Measurements from ENCODE around the gene AARS1.
"Not testable (repeated sequence)": the region's sequence is repeated elsewhere in the genome, so short reads cannot be mapped to it uniquely, and the experiment has no call there.

Gene AARS1

DNA sequence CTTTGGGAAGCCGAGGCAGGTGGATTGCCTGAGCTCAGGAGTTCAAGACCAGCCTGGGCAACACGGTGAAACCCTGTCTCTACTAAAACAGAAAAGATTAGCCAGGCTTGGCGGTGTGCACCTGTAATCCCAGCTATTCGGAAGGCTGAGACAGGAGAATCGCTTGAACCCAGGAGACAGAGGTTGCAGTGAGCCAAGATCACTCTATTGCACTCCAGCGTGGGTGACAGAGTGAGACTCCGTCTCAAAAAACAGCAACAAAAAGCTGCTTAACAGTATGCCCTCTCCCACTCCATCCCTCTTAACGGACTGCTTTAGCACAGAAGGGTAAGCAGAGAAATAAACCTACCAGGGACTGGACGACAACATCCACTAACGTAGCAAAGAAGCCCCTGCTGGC lies 21.4 kb downstream of the AARS1 start:
- H3K9me3 ChIP-seq (ENCODE audit: low read length); H3K9ac ChIP-seq (ENCODE audit: low read length): not testable (repeated sequence)
- peaks cover 72% of the 10 kb centered on the region for H3K36me3 ChIP-seq (ENCODE audit: insufficient read depth, low read length)

DNA sequence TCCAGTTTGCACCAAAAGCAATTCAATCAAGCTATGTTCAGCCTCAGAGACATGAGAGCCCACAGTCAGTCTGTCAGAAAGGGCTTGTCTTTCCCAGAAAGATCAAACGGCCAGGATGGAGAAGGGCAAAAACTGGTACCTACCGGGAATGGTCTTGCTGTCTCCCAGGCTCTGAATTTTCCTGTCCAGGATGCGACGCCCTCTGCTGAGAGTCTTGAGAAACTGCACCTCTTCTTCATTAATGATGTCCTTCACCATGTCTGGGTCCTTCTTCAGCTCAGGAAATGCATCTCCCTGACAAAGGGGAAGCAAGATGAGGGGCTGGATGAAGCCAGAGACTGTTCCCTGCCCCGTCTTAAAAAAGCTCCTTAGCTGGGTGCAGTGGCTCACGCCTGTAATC lies 21.8 kb downstream of the AARS1 start:
- Histone ChIP-seq H3K9me3 (ENCODE audit: low read length) (no peaks in the 10 kb centered on the region), H3K36me3 (ENCODE audit: insufficient read depth, low read length) (peaks cover 71% of the 10 kb centered on the region), H3K27me3 (ENCODE audit: control insufficient read depth in 1 of 2, insufficient read depth in 2 of 2, low read length in 2 of 2) (no peaks in the 10 kb centered on the region), H3K4me3 (ENCODE audit: low read depth in 1 of 2, low read length in 2 of 2) (no peak overlapping the region), H3K27ac (ENCODE audit: low read depth, low read length) (no peak overlapping the region), H3K4me1 (ENCODE audit: insufficient read depth, low read length) (no peaks in the 10 kb centered on the region), H3K9ac (ENCODE audit: low read length) (no peak overlapping the region)

More for the DNA sequence above, 21.4 kb downstream of the AARS1 start:
- not testable (repeated sequence) for H3K27me3 ChIP-seq (ENCODE audit: control insufficient read depth in 1 of 2, insufficient read depth in 2 of 2, low read length in 2 of 2); H3K27ac ChIP-seq (ENCODE audit: low read depth, low read length); H3K4me1 ChIP-seq (ENCODE audit: insufficient read depth, low read length); H3K4me3 ChIP-seq (ENCODE audit: low read depth in 1 of 2, low read length in 2 of 2)

DNA sequence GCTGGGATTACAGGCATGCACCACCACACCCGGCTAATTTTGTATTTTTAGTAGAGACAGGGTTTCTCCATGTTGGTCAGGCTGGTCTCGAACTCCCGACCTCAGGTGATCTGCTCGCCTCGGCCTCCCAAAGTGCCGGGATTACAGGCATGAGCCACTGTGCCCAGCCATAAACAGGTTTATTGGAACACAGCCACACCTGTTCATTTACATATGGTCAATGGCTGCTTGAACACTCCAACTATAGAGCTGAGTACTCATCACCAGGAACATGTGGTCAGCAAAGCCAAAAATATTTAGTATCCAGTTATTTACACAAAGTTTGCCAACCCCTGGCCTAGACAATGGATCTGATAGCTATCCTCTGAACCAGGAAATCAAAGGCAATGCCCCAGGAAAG lies 29.4 kb downstream of the AARS1 start:
- not testable (repeated sequence) for H3K4me1 ChIP-seq (ENCODE audit: insufficient read depth, low read length); H3K9me3 ChIP-seq (ENCODE audit: low read length); H3K4me3 ChIP-seq (ENCODE audit: low read depth in 1 of 2, low read length in 2 of 2); H3K27ac ChIP-seq (ENCODE audit: low read depth, low read length); H3K9ac ChIP-seq (ENCODE audit: low read length); H3K27me3 ChIP-seq (ENCODE audit: control insufficient read depth in 1 of 2, insufficient read depth in 2 of 2, low read length in 2 of 2)
- peaks cover 83% of the 10 kb centered on the region for H3K36me3 ChIP-seq (ENCODE audit: insufficient read depth, low read length)

DNA sequence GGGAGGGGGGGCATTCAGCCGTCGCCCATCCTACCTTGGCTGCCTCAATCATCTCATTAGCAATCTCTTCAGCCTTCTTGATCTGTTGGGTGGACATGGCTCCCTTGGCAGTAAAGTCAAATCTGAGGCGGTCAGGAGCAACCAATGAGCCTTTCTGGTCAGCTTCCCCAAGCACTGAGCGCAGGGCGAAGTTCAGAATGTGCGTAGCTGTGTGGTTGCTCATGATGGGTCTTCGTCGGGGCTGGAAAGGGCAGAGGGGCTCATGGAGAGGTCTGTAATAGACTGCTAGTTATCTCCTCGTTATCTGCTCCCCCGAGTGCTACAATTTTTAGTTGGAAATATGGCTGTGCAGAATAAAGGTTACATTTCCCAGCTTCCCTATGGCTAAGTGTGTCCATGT lies 30.4 kb downstream of the AARS1 start:
- peaks cover 86% of the 10 kb centered on the region for H3K36me3 ChIP-seq (ENCODE audit: insufficient read depth, low read length)
- H3K9ac ChIP-seq (ENCODE audit: low read length) = no peak overlapping the region
- H3K9me3 ChIP-seq (ENCODE audit: low read length) = no peaks in the 10 kb centered on the region
- H3K4me1 ChIP-seq (ENCODE audit: insufficient read depth, low read length) = no peaks in the 10 kb centered on the region
- no peak overlapping the region for H3K27ac ChIP-seq (ENCODE audit: low read depth, low read length)
- H3K27me3 ChIP-seq (ENCODE audit: control insufficient read depth in 1 of 2, insufficient read depth in 2 of 2, low read length in 2 of 2) = no peaks in the 10 kb centered on the region
- no peak overlapping the region for H3K4me3 ChIP-seq (ENCODE audit: low read depth in 1 of 2, low read length in 2 of 2)

DNA sequence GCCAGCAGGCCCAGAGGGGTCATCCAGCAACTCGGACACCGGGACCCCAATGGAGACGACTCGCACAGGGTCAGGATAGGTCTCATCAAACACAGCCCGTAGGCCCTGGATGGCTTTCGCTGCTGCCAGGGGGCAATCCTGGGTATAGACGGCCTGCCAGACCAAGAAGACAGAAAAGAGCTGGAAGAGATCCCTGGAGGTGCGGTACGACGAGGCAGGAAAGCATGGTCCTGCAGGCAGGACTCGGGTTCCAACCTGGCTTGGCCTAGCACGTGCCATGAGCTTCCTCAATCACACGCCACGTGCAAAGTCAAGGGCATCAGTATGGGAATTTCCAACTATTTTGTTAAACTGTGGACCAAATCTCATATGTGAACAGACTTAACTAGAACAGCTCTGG lies 31.2 kb downstream of the AARS1 start:
- Histone ChIP-seq H3K4me1 (ENCODE audit: insufficient read depth, low read length) (no peaks in the 10 kb centered on the region), H3K27me3 (ENCODE audit: control insufficient read depth in 1 of 2, insufficient read depth in 2 of 2, low read length in 2 of 2) (no peaks in the 10 kb centered on the region), H3K36me3 (ENCODE audit: insufficient read depth, low read length) (peaks cover 87% of the 10 kb centered on the region), H3K9ac (ENCODE audit: low read length) (no peak overlapping the region), H3K9me3 (ENCODE audit: low read length) (no peaks in the 10 kb centered on the region), H3K27ac (ENCODE audit: low read depth, low read length) (no peak overlapping the region), H3K4me3 (ENCODE audit: low read depth in 1 of 2, low read length in 2 of 2) (no peak overlapping the region)

DNA sequence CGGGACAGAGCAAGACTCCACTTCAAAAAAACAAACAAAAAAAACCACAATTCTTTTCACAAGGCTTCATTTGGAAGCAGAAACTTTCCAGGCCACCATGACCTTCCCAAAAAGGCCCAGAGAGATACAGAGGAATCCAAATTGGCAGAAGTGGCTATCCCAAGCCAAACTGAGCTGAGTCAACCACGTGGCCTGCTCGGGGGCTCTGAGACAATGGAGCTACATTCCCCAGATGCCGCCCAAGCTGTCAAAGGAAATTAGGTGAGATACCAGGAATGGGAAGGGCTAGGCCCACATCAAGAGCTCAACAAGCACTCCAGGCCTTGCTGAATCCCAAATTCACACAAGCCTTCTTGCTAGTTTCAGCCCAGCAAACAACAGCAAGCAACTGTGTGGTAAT lies 31.9 kb downstream of the AARS1 start:
- Histone ChIP-seq H3K4me1 (ENCODE audit: insufficient read depth, low read length) (no peaks in the 10 kb centered on the region), H3K36me3 (ENCODE audit: insufficient read depth, low read length) (peaks cover 89% of the 10 kb centered on the region), H3K4me3 (ENCODE audit: low read depth in 1 of 2, low read length in 2 of 2) (no peak overlapping the region), H3K9me3 (ENCODE audit: low read length) (no peaks in the 10 kb centered on the region), H3K27ac (ENCODE audit: low read depth, low read length) (no peak overlapping the region), H3K9ac (ENCODE audit: low read length) (no peak overlapping the region), H3K27me3 (ENCODE audit: control insufficient read depth in 1 of 2, insufficient read depth in 2 of 2, low read length in 2 of 2) (no peaks in the 10 kb centered on the region)

DNA sequence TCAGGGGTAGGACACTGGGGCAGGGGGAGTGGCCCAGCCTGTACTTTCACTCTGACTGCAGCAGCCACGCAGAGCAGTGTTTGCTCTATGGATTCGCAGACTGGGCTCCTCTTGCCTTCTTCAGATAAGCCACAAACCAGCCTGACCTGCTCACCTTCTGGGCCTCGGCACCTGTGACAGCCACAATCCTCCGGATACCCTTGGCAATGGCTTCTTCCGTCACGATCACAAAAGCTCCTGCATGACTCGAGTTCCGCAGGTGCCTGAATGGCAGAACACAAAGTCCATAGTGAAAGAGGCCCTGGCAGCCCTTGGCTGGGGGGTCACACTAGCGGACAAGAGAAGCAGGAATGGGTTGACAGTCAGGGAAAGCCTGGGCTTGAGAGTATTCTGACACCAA lies 33.7 kb downstream of the AARS1 start:
- H3K4me1 ChIP-seq (ENCODE audit: insufficient read depth, low read length) = no peaks in the 10 kb centered on the region
- no peak overlapping the region for H3K4me3 ChIP-seq (ENCODE audit: low read depth in 1 of 2, low read length in 2 of 2)
- H3K36me3 ChIP-seq (ENCODE audit: insufficient read depth, low read length) = peaks cover 78% of the 10 kb centered on the region
- H3K27ac ChIP-seq (ENCODE audit: low read depth, low read length) = no peak overlapping the region
- no peaks in the 10 kb centered on the region for H3K27me3 ChIP-seq (ENCODE audit: control insufficient read depth in 1 of 2, insufficient read depth in 2 of 2, low read length in 2 of 2)
- H3K9me3 ChIP-seq (ENCODE audit: low read length) = no peaks in the 10 kb centered on the region
- H3K9ac ChIP-seq (ENCODE audit: low read length) = no peak overlapping the region

DNA sequence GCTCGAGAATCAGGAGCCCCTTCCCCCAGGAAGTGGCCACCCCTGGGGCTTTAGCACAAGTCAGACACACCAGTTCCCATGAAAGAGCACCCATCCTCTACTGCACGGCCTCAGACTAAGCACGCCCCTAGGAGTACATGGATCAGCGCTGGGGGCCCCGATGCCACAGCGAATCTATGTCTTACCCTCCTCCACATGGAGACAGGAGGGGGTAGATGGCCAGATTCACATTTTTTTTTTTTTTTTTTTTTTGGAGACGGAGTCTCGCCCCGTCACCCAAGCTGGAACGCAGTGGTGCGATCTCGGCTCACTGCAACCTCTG lies 34.4 kb downstream of the AARS1 start:
- no peak overlapping the region for H3K9ac ChIP-seq (ENCODE audit: low read length)
- no peaks in the 10 kb centered on the region for H3K27me3 ChIP-seq (ENCODE audit: control insufficient read depth in 1 of 2, insufficient read depth in 2 of 2, low read length in 2 of 2)
- H3K36me3 ChIP-seq (ENCODE audit: insufficient read depth, low read length) = peaks cover 71% of the 10 kb centered on the region
- no peak overlapping the region for H3K4me3 ChIP-seq (ENCODE audit: low read depth in 1 of 2, low read length in 2 of 2)
- no peak overlapping the region for H3K27ac ChIP-seq (ENCODE audit: low read depth, low read length)
- no peaks in the 10 kb centered on the region for H3K9me3 ChIP-seq (ENCODE audit: low read length)
- H3K4me1 ChIP-seq (ENCODE audit: insufficient read depth, low read length) = peaks cover 4% of the 10 kb centered on the region

DNA sequence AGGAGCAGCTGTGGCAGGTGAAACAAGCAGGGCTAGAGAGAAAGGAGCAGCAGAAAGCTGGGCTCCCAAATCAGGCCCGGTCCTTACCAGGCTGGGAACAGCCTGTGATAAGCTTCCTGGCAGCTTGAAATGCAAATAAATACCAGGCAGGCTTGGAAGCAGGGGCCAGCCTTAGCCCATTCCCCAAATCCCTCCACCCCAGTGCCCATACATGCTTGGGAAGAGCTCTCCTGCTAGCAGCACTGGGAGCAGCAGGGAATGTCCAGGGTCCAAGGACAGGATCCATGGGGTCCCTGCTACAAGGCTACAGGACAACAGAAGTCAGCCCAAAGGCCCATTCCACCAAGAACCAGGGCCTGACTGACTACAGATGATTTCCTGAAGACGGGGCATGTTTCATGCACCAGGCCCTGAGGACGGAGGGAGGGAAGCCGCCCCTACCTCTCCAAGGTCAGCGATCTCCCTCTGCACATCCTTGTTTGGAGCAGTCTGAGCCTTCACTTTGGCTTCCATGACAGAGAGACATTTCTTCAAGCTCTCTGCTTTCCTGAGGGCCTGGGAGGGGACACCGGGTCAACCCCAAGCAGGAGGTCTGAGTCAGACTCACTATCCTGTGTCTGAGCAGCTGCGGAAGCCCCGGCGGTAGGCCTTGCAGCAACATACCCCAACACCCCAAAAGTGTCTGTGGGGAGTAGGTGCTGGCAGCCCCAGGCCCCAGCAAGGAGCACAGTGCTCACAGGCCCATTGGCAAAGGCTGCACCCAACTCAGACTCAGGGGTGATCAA lies 34.9 kb downstream of the AARS1 start:
- Histone ChIP-seq H3K9ac (ENCODE audit: low read length) (no peak overlapping the region), H3K36me3 (ENCODE audit: insufficient read depth, low read length) (peaks cover 68% of the 10 kb centered on the region), H3K9me3 (ENCODE audit: low read length) (no peaks in the 10 kb centered on the region), H3K4me1 (ENCODE audit: insufficient read depth, low read length) (peaks cover 7% of the 10 kb centered on the region), H3K4me3 (ENCODE audit: low read depth in 1 of 2, low read length in 2 of 2) (no peak overlapping the region), H3K27me3 (ENCODE audit: control insufficient read depth in 1 of 2, insufficient read depth in 2 of 2, low read length in 2 of 2) (no peaks in the 10 kb centered on the region), H3K27ac (ENCODE audit: low read depth, low read length) (no peak overlapping the region)

DNA sequence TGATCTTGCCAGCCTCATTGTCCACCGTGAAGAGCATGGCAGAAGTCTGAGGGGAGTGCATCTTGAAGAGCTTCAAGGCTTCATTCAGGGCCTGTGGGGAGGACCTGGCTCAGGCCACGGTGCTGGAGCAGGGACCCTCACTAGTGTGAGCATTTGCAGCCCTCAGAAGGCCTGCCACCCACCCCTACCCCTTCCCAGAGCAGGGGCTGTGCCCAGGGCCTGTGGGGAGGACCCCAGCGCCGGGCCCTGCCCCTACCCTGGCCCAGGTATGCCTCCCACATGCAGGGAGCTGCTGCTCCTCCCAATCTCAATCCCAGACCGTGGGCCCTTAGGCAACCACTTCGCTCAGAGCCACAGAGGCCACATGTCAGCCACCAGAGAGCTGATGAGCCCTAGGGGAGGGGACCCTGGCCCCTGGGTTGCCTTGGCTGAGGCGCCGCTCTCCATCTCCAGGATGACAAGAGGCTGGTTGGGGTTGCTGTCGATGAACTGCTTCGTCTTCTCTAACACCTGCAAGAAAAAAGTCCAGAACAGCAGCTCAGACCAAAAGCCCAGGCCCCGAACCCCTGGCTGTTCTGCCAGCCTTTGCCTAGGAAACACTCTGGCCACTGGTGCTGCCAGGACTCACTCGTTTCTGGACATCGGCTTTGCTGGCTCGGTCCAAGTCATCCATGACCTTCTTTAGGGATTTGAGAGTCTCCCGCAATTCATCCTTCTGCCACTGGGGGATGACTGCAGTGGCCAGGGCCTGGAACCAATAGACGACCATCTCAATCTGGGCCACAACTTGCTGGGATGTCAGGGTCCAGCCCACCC lies 35.8 kb downstream of the AARS1 start:
- H3K4me1 ChIP-seq (ENCODE audit: insufficient read depth, low read length) = peaks cover 8% of the 10 kb centered on the region
- no peak overlapping the region for H3K27ac ChIP-seq (ENCODE audit: low read depth, low read length)
- H3K9ac ChIP-seq (ENCODE audit: low read length) = no peak overlapping the region
- no peak overlapping the region for H3K4me3 ChIP-seq (ENCODE audit: low read depth in 1 of 2, low read length in 2 of 2)
- no peaks in the 10 kb centered on the region for H3K9me3 ChIP-seq (ENCODE audit: low read length)
- no peaks in the 10 kb centered on the region for H3K27me3 ChIP-seq (ENCODE audit: control insufficient read depth in 1 of 2, insufficient read depth in 2 of 2, low read length in 2 of 2)
- peaks cover 59% of the 10 kb centered on the region for H3K36me3 ChIP-seq (ENCODE audit: insufficient read depth, low read length)

DNA sequence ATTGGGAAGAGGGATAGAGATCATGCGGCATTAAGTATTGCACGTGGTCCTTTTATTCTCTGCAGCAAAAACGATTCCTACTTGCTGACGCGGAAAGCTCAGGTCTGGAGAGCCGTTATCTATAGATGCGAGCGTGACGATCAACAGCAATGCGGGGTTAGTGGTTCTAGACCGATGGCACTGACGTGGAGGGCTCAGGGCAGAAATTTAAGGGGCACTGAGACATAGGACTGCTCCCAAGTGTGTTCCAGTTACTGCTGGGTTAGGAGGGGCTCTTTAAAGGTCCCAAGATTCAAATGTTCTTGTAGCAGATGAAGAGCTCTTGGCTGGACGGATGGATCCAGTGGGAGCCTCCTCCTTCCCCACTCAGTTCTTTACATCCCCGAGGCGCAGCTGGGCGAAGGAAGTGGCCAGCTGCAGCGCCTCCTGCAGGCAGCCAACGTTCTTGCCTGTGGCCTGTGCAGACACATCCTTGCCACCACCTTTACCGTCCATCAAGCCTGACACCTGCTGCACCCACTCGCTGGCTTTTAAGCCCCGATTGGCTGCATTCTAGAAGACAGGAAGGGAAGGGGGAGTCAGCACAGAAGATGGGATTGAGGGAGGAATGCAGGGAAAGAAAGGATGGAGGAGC lies 36.8 kb downstream of the AARS1 start:
- Histone ChIP-seq H3K9me3 (ENCODE audit: low read length) (no peaks in the 10 kb centered on the region), H3K9ac (ENCODE audit: low read length) (no peak overlapping the region), H3K4me3 (ENCODE audit: low read depth in 1 of 2, low read length in 2 of 2) (no peak overlapping the region), H3K4me1 (ENCODE audit: insufficient read depth, low read length) (peaks cover 8% of the 10 kb centered on the region), H3K27ac (ENCODE audit: low read depth, low read length) (no peak overlapping the region), H3K27me3 (ENCODE audit: control insufficient read depth in 1 of 2, insufficient read depth in 2 of 2, low read length in 2 of 2) (no peaks in the 10 kb centered on the region), H3K36me3 (ENCODE audit: insufficient read depth, low read length) (peaks cover 49% of the 10 kb centered on the region)
